Measurements from ENCODE around the gene TRPV3.
"Not testable (repeated sequence)": the region's sequence is repeated elsewhere in the genome, so short reads cannot be mapped to it uniquely, and the experiment has no call there.

Gene TRPV3

GRCh38 chr17:3472137-3472536 is 85.5 kb downstream of the TRPV3 start:
- no peak for DNase-seq (ENCODE audit: low spot score)

GRCh38 chr17:3471599-3471998 is 86.0 kb downstream of the TRPV3 start, which contains the start of gene SPATA22:
SPATA22 (minus strand) TSS chr17:3471819; CDS start chr17:3469325, 2,494 bp downstream.
- DNase-seq (ENCODE audit: low spot score) = no peak

DNA sequence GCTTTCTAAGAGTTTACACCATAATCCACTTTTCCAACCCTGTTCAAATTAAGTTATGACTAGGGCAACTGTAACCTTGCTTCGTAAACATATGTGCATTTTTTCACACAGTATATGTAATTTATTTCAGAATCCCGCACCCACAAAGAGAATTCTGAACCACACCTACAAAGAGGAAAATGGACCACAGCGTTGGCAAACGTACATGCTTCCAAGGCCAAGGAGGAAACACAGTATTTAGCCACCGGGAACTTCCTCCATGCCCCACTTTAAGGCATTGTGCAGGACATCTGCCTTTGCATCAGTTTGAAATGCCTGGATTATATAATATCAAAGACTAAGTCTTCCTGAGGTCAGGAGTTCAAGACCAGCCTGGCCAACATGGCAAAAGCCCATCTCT is 88.1 kb downstream of the TRPV3 start:
- DNase-seq (ENCODE audit: low spot score) = no peak

DNA sequence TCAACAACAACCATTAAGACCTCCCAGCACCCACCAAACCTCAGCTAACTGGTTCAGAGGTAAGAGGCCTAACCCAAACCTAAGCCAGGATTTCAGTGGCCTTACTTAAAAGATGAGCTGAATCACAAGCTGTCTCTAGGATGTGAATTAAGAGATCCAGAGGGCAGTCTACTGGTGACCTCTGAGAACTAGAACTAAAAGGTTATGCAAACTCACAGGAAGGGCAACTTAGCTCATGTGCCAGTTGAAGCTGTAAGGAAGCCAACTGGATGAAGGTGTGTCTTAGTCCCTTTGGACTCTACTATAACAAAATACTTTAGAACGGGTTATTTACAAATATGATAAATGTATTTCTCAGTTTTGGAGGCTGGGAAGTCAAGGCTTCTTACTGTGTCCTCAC is 91.3 kb downstream of the TRPV3 start:
- not testable (repeated sequence) for DNase-seq (ENCODE audit: low spot score)
